Erythroblast (primary cell): Measurements from ENCODE around the gene CCNE1.

ENCODE experiments used
- DNase-seq, 2 experiments: peaks; one replicate each; lab custom pipeline; 2025; lab: John Stamatoyannopoulos, UW
- GATA1 ChIP-seq: IDR thresholded peaks from 2 replicates; pipeline ENCODE4 v1.6.1; 2011; ENCODE audit warnings: low read depth, mild to moderate bottlenecking, control low read depth, low read length, moderate library complexity
- POLR2A ChIP-seq: IDR thresholded peaks from 2 replicates; pipeline ENCODE4 v1.6.1; 2011; ENCODE audit warnings: mild to moderate bottlenecking, low read length

The CCNE1 gene

GRCh38 chr19:29811125-29812079 is at the start of gene CCNE1:
Gene CCNE1, plus strand, starts transcription at chr19:29811991. Its CDS starts 565 bp downstream, at chr19:29812556.
- peak; percentile 91 to 96 for DNase-seq
- TF ChIP-seq POLR2A, result peak; percentile 59
- TF ChIP-seq GATA1, result no peak

- no peak for DNase-seq
- TF ChIP-seq GATA1, result no peak
- TF ChIP-seq POLR2A, result no peak
These were observed 48.6 kb upstream of the CCNE1 start for GRCh38 chr19:29763196-29763595.

- no peak for TF ChIP-seq POLR2A
- no peak for TF ChIP-seq GATA1
- no peak for DNase-seq
These were observed 47.4 kb upstream of the CCNE1 start for GRCh38 chr19:29764361-29764760.

- no peak for DNase-seq
- no peak for TF ChIP-seq GATA1
- no peak for TF ChIP-seq POLR2A
These were observed 45.7 kb upstream of the CCNE1 start for GRCh38 chr19:29766100-29766499.

- no peak for TF ChIP-seq GATA1
- TF ChIP-seq POLR2A, result no peak
- DNase-seq, result no peak
These were observed 44.6 kb upstream of the CCNE1 start for GRCh38 chr19:29767039-29767735.

GRCh38 chr19:29768166-29768565 is 43.6 kb upstream of the CCNE1 start:
- no peak for TF ChIP-seq GATA1
- TF ChIP-seq POLR2A, result no peak
- no peak for DNase-seq

GRCh38 chr19:29769997-29770396 is 41.8 kb upstream of the CCNE1 start:
- no peak for DNase-seq
- no peak for TF ChIP-seq GATA1
- no peak for TF ChIP-seq POLR2A

- DNase-seq, result no peak
- no peak for TF ChIP-seq GATA1
- TF ChIP-seq POLR2A, result no peak
These were observed 41.1 kb upstream of the CCNE1 start for GRCh38 chr19:29770648-29771047.

- TF ChIP-seq GATA1, result no peak
- no peak for TF ChIP-seq POLR2A
- peak; percentile 44 to 55 for DNase-seq
These were observed 39.9 kb upstream of the CCNE1 start for GRCh38 chr19:29771708-29772414.

- no peak for TF ChIP-seq GATA1
- TF ChIP-seq POLR2A, result no peak
- DNase-seq, result no peak
These were observed 39.1 kb upstream of the CCNE1 start for GRCh38 chr19:29772696-29773095.

GRCh38 chr19:29773141-29773540 is 38.6 kb upstream of the CCNE1 start:
- TF ChIP-seq GATA1, result no peak
- TF ChIP-seq POLR2A, result no peak
- DNase-seq, result no peak

- no peak for TF ChIP-seq GATA1
- TF ChIP-seq POLR2A, result no peak
- DNase-seq, result no peak
These were observed 37.7 kb upstream of the CCNE1 start for GRCh38 chr19:29774126-29774525.

- no peak for DNase-seq
- TF ChIP-seq GATA1, result no peak
- no peak for TF ChIP-seq POLR2A
These were observed 33.9 kb upstream of the CCNE1 start for GRCh38 chr19:29777781-29778309.
